GM18873 (cell line): ENCODE data around the gene TMEM243.

ENCODE experiments used
- ATAC-seq: cut with Tn5 transposase; IDR thresholded peaks from one replicate; pipeline ENCODE4 v1.9.1; 2021; ENCODE audit warnings: mild to moderate bottlenecking, moderate library complexity, moderate number of reproducible peaks; ENCODE audit not compliant: unreplicated experiment, low FRiP score

Gene TMEM243

GRCh38 chr7:87170828-87171227 is 48.7 kb downstream of the TMEM243 start:
- no peak for ATAC-seq

DNA sequence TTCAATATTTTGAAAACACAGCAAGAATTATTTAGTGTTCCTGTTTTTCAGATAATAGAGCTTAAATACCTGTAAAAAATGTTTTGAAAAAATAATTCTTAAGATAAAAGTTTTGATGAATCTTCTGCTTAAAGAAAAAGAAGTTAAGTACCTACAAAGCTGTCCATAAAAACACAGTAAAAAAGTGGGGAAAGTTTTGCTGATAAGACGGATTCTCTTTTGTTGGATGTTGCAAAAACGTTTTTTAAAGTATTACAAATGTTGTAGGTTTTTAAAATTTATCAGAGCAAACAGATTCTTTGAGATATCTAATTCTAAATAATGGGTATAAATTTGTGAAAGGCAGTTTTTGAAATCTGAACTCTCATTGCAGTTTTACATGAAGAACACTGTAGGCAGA is 55.1 kb downstream of the TMEM243 start:
- ATAC-seq, result no peak

DNA sequence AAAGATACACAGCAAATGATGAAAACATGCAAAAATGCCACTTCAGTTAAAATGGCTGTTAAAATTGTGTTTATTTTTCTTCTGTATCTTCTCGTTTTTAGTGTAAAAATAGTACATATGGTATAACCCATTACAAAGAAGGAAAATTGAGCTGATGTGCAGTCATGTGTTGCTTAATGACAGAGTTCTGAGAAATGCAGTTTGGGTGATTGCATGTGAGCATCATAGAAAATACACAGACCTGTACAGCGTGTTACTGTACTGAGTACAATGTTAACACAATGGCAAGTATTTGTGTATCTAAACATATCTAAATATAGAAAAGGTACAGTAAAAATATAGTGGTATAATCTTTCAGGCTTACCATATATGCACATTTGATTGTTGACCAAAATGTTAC is 60.0 kb downstream of the TMEM243 start:
- ATAC-seq, result no peak

DNA sequence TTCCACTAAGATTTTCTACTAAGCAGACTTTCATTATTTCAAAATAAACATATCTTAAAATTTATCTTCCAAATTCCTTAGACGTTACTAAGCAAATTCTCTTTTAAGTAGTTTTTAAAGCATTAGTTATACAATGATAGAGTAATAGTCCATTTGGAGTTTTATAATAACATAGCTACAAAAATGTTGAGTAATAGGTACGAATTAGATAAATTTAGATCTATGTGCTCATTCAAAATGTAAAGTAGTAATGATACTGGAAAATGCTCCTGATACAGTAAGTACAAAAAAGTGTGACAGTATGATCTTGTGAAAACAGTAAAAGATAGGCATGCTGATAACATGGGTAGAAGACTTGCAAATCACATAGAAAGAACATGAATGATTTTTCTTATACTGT is 62.8 kb downstream of the TMEM243 start:
- ATAC-seq, result no peak

GRCh38 chr7:87155788-87156187 is 63.7 kb downstream of the TMEM243 start:
- ATAC-seq, result no peak

DNA sequence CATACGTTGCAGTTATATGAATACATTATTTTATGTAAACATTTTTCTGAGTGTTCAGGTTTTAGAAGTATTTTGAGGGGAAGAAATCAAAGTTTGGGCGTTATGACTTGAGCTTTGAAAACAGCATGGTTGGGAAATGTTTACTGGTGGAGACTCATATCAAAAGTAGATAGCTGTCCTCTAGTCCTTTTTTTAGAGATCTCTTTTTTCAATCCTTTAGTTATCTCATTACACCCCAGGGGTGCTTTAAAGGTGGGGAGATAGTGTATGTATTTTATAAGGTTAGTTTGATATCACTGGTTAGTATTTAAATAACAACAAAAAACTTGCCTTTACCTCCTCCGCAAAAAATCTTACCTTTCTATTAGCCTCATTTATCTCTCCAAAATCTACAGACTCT is 65.0 kb downstream of the TMEM243 start:
- ATAC-seq, result no peak

DNA sequence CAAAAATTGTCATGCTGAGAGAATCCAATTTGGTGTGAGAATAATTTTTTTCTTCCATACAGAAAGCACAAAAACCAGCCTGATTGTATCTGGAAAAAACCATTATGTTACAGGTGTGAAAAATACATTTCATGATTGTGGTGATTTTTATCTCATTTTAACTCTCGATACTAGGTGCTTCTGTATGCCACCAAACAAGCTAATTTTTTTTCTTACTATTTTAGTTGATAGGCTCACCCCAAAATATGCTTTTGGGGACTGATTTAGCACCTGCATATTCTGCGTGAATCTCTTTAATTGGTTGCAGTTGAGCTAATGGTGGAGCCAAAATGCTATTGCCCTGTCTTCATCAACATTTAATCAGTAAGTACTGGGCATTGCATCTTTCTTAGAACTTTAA is 65.4 kb downstream of the TMEM243 start:
- ATAC-seq, result no peak

DNA sequence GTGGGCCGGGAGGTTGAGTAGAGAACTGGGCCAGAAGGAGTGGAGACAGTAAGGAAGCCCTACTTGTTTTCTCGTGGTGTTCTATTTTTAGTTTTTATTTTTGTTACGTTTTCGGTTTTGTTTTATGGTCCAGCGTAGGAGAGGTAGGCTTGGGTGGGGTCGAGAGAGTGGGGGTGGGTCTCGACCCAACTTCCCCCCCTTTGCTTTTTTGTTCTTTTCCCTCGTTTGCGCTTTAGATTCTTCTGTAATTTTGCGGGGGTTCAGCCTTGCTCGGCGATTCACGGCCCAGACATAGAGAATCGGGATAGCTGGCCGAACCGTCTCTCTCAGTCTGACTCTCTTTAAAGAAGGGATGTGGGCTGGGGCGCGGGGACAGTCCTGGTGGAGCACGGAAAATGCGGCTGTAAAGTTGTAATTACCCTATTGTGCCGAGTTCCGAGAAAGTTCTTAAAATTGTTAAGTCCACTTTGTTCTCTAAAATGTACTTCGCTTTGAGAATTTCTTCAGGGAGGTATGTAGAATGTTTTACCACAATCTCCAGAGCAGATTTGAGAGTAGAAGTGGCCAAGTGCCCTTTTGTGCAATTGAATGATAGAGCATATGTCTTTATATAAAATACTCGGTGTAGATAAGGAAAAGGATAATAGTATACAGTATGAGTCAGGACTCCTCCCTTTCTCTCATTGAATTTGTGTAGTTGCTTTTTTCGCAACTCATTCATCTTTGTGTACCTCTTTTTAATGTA is 66.5 kb downstream of the TMEM243 start:
- ATAC-seq, result peak; percentile 10

- ATAC-seq, result peak; percentile 74
These were observed 67.2 kb downstream of the TMEM243 start, which contains the start of gene DMTF1 for GRCh38 chr7:87152112-87152896. DMTF1 (plus strand) TSS chr7:87152453; CDS start chr7:87164942, 12,489 bp downstream.

GRCh38 chr7:87151729-87152111 is 67.8 kb downstream of the TMEM243 start:
- peak; percentile 0 for ATAC-seq

DNA sequence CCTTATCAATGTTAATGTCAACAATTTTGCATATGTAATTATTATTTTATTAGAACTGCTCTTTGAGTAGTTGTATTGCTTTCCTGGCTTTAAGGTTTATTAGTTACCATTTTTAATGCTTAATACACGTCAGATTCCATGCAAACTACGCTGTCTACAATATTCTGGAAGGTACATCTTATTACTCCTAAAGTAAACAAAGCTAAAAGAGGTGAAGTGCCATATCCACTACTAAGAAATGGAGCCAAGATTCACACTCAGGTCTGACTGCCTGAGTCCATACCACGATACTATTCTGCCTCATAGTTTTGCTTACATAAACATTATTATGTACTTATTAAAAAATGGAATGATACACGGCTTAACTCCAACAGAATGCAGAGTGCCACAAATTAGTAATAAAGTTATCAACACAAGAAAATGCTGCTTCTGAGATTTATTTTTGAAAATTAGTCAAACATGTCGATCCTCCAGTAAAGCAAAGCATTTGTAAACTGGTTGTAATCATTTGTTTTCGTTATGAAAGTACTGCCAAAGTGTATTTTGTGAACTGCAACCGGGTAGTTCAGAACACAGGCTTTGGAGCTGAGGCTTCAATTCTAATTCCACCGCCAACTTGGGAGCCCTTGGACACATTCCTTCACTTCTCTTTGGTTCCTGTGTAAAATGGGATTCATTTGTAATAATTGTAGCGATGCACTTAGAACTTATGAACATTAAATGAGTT is 68.4 kb downstream of the TMEM243 start:
- no peak for ATAC-seq

DNA sequence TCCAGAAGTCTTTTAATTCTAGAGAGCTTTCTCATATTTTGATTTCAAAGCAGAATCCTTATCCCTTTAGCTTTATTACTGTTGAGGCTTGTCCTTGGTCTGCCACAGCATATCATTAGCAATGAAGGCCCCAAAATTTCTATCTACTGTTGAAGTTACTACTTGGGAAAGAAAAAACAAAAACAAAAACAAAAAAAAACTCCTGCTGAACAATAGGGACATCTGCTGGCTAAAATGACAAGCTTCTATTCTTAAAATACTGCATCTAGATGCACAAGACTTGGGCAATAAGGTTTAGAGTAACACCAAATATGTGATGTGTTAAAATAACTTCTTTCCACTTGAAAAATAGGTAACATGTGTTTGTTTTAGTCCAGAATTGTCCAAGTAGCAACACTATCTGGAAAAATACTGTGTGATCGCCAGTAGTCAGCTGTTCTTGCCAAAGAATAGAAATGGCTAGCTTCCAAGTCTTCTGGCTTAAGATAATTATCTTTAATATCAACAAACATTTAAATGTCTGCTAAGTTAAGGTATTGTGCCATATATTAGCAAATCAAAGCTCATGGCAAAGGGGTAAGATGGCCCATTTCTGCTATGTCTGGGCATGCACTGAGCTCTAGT is 71.1 kb downstream of the TMEM243 start:
- no peak for ATAC-seq

DNA sequence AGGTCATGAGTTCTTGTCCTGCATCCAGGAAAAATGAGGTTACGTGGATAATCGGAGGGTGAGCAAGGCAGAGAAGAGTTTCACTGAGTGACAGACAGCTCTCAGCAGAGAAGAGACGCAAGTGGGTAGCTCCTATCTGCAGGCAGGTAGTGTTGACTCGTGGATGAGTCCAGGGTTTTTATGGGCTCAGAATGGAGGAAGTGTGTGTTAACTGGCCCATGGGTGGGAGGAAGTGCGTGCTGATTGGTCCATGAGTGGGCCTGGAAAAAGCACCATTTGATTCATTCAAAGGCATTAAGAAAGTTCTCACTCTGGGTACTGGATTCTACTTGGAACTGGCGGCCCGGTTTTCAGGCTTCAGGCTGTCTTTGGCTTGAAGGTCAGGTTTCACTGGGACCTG is 72.0 kb downstream of the TMEM243 start:
- ATAC-seq, result no peak

DNA sequence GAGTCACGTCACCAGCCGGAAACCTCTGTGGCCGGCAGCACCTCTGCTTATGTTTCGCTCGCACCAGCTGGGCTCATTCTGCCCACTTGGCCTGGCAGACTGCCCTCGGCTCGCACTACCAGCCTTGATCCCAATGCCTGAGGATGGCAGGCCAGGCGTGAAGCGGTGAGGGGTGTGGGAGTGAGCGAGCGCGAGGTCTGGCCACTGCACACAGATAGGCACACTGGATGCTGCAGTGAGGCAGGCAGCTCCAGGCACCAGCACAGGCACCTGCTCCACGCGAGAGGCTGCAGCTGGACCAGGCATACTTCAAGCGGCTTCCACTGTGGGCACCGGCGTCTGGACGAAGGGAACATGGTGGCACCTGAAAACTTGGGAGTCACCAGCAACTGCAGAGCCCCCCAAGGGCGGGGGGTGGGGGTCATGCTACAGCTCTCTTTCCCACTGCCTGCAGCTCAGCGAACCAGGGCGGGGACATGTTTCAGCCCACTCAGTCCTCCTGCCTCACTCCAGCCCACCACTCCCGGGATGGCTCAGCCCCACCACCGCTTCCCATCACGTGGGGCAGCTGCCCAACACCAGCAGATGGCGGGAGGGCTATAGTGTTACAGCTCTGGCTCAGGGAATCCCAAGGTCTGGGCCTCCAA is 72.7 kb downstream of the TMEM243 start:
- ATAC-seq, result no peak
